AG09319 (cell line): ENCODE data around the gene NFIC.
"Not testable (repeated sequence)": the region's sequence is repeated elsewhere in the genome, so short reads cannot be mapped to it uniquely, and the experiment has no call there.

ENCODE experiments used
- DNase-seq: peaks from one replicate; pipeline ENCODE4 v3.0.0-alpha.2; 2010; ENCODE audit warnings: low read depth; ENCODE audit errors: extremely low read depth
- TF ChIP-seq, protein P1 (sequence below): IDR thresholded peaks from 2 replicates; pipeline ENCODE4 v1.5.1; 2011; ENCODE audit warnings: low read depth, mild to moderate bottlenecking, inconsistent platforms, low read length, moderate library complexity

NFIC gene

DNA sequence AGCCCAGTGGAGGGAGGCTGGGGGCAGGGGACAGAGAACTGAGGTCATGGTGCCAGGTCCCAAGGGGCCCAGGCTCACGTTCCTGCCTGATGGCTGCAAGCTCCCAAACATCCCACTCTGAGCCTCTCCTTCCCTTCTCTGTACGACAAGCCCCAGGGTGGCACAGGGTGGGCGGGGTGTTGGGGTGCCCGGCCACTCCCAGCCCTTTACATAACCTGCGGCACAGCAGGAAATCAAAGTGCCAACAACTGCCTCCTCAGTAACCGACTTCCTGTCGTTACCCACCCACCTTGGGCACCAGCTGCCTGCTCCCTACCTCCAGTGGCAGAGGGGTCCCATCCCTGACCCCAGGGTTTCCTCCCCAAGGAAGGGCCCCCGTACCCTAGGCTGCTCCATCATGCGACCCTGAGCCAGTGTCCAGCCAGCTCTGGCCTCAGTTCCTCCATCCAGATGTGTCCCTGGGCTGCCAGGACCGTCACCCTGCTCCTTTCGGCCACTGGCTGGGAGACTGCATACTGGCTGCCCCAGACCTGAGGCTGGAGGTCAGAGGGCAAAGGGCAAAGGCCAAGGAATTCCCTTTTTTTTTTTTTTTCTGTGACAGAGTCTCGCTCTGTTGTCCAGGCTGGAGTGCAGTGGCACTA, 27.7 kb upstream of the NFIC start:
- no peak for DNase-seq
- TF ChIP-seq, protein P1, sequence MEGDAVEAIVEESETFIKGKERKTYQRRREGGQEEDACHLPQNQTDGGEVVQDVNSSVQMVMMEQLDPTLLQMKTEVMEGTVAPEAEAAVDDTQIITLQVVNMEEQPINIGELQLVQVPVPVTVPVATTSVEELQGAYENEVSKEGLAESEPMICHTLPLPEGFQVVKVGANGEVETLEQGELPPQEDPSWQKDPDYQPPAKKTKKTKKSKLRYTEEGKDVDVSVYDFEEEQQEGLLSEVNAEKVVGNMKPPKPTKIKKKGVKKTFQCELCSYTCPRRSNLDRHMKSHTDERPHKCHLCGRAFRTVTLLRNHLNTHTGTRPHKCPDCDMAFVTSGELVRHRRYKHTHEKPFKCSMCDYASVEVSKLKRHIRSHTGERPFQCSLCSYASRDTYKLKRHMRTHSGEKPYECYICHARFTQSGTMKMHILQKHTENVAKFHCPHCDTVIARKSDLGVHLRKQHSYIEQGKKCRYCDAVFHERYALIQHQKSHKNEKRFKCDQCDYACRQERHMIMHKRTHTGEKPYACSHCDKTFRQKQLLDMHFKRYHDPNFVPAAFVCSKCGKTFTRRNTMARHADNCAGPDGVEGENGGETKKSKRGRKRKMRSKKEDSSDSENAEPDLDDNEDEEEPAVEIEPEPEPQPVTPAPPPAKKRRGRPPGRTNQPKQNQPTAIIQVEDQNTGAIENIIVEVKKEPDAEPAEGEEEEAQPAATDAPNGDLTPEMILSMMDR: no peak

GRCh38 chr19:3340340-3340739, 26.0 kb upstream of the NFIC start:
- no peak for DNase-seq

DNA sequence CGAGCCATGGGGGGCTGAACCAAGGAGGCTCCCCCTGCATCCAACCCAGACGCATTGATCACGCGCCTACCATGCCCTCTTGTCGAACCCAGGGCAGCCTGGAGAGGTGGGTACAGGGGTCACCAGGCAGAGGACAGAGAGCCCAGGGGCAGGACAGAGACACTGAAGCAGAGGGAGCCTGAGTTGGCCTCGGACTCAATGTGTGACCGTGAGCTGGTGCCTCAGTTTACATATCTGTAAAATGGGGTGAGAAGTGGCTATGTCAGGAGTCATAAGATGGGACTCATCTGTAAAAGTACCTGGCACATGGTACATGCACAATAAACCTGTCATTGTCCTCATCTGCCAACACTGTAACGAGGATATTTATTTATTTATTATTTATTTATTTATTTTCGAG, 24.1 kb upstream of the NFIC start:
- no peak for DNase-seq
- TF ChIP-seq, protein P1: no peak

More at GRCh38 chr19:3340340-3340739, 26.0 kb upstream of the NFIC start:
- TF ChIP-seq, protein P1: no peak

GRCh38 chr19:3342962-3343361, 23.4 kb upstream of the NFIC start:
- not testable (repeated sequence) for DNase-seq

DNA sequence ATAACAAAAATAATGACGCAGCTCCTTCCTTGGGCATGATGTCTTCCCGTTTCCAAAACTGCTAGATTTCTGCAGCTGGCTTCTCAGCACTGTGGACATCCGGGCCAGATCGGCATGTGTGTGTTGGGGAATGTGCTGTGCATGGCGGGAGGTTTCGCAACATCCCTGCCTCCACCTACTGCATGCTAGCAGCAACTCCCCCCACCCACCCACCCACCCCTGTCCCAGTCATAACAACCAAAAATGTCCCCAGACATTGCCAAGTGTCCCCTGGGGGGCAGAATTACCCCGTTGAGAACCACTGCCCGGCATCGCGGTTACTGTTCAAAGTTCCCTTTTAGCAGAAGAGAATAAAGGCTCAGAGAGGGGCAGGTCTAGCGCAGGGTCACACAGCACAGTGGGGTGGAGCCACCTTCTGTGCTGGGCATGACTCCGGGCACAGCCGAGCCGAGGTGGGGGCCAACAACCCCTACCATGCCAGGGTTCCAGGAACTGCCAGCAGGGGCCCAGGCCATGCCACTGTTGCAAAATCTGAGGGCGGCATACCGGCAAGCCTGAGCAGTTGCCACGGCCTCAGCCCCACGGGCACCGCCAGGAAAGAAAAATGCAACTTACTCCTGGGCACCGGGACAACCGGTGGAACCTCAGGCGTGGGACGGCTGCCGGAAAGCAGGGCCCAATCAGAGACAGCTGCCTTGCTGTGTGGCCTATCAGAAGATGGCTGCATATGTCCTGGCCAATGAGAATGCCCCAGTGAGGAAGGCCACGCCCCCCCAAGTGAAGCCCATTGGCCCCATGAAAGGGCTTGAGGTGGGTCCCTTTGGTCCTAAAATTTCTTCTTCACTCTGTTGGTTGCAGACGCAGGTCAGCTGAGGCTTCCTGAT, 22.5 kb upstream of the NFIC start:
- DNase-seq: peak; percentile 67
- TF ChIP-seq, protein P1: no peak; the same call in 1 of the 2 replicates

DNA sequence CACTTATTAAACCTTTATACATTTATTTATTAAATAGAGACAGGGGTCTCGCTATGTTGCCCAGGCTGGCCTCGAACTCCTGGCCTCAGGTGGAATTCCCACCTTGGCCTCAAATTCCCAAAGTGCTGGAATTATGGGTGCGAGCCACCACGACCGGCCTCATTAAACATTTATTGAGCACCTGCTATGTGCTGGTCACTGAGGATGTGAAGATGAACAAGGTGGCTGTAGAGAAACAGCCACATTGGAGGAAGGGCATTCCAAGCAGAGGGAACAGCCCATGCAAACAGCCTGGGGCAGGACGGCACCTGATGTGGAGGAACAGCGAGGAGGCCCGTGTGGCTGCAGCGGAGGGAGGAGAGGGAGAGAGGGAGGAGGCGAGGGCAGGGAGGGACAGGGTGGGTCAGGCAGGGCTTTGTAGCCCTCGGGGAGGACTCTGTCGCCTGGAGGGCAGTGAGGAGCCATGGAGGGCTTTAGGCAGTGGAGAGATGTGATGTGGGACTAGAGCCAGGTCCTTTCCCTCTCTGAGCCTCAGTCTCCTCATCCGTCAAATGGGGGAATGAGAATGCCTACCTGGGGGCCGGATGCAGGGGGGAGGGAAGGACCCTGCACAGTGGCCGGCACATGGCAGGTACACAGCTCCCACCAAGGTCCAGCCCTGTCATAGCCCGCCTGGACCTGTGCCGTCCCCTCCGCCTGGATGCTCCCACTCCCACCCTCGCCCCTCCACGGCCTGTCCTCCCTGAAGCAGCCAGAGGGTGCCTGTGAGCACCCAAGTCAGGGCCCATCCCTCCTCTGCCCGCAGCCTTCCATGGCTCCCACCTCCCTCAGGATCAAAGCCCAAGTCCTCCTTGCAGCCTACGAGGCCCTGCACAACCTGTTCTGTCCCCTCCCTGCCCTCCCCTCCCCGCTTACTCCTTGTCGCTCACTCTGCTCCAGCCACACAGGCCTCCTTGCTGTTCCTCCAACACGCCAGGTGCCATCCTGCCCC, 21.5 kb upstream of the NFIC start:
- no peak for DNase-seq
- TF ChIP-seq, protein P1: no peak

DNA sequence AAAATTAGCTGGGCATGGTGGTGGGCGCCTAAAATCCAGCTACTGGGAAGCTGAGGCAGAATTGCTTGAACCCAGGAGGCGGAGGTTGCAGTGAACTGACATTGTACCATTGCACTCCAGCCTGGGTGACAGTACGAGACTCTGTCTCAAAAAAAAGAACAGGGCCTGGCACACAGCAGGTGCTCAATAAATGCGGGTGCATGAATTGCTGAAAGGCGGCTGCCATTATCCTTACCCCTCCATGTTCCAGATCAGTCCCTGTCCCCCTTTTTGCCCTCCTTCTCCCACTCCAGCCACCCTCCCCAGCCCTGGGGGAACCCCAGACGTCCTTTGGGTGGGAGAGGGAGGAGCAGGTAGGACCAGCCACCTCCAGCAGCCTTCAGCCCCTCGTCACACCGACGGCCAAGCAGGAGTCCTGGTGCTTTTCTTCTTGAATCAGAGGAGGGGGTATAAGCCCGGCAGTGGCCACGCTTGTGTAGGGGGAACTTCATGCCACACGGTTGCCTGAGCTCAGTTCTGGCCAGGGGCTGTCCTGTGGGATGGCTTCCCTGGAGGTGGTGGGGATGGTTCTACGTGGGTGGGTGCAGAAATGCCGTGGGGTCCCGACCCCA, 20.4 kb upstream of the NFIC start:
- TF ChIP-seq, protein P1: no peak

More for the DNA sequence above, 20.4 kb upstream of the NFIC start:
- no peak for DNase-seq
